Astrocyte (in vitro differentiated cells and primary cell): ENCODE data around the gene TGFB2. TPM values are rescaled to one million over a fixed set of nuclear protein-coding genes. Genes with fewer than 3 reads are reported as not detected.

ENCODE experiments used
- DNase-seq: peaks from one replicate; pipeline ENCODE4 v3.0.0-alpha.2; 2010; ENCODE audit warnings: low read depth
- FAIRE-seq: peaks from 2 replicates; lab custom pipeline; 2011; peaks lifted over from hg19 to GRCh38; lab: Jason Lieb, UNC
- H2AFZ ChIP-seq: 2 replicates; pipeline ENCODE4 v1.6.0; 2012; ENCODE audit warnings: low read depth, low read length, inconsistent platforms
- H3K27ac ChIP-seq: 2 replicates; pipeline ENCODE4 v1.5.1; 2011; ENCODE audit warnings: low read depth, low read length, inconsistent platforms
- H3K27me3 ChIP-seq: 2 replicates; pipeline ENCODE4 v1.6.0; 2011; ENCODE audit warnings: low read length, inconsistent platforms; ENCODE audit not compliant: insufficient read depth
- H3K36me3 ChIP-seq: 2 replicates; pipeline ENCODE4 v1.5.1; 2011; ENCODE audit warnings: low read length, inconsistent platforms; ENCODE audit not compliant: insufficient read depth
- H3K4me1 ChIP-seq: 2 replicates; pipeline ENCODE4 v1.5.1; 2011; ENCODE audit warnings: low read length, inconsistent platforms; ENCODE audit not compliant: insufficient read depth
- H3K4me2 ChIP-seq: 2 replicates; pipeline ENCODE4 v1.6.0; 2012; ENCODE audit warnings: low read length, inconsistent platforms
- H3K4me3 ChIP-seq: 2 replicates; pipeline ENCODE4 v1.5.1; 2011; ENCODE audit warnings: low read depth, mild to moderate bottlenecking, low read length, inconsistent platforms; ENCODE audit not compliant: insufficient read depth
- H3K79me2 ChIP-seq: 2 replicates; pipeline ENCODE4 v1.6.0; 2012; ENCODE audit warnings: mild to moderate bottlenecking, low read length, inconsistent platforms; ENCODE audit not compliant: insufficient read depth
- H3K9ac ChIP-seq: 2 replicates; pipeline ENCODE4 v1.6.0; 2012; ENCODE audit warnings: mild to moderate bottlenecking, low read length, inconsistent platforms
- H3K9me3 ChIP-seq: 2 replicates; pipeline ENCODE4 v1.5.1; 2012; ENCODE audit warnings: low read depth, mild to moderate bottlenecking, low read length, inconsistent platforms; ENCODE audit not compliant: insufficient read depth
- H4K20me1 ChIP-seq: 2 replicates; pipeline ENCODE4 v1.6.0; 2012; ENCODE audit warnings: low read length, inconsistent platforms; ENCODE audit not compliant: insufficient read depth
- H3K27ac Mint-ChIP-seq: one replicate; pipeline ENCODE4 v1.8.0; 2021; ENCODE audit warnings: mild to moderate bottlenecking, mixed read lengths; ENCODE audit not compliant: unreplicated experiment
- H3K27me3 Mint-ChIP-seq: one replicate; pipeline ENCODE4 v1.8.0; 2021; ENCODE audit warnings: low read depth, mixed read lengths; ENCODE audit not compliant: unreplicated experiment
- H3K36me3 Mint-ChIP-seq: one replicate; pipeline ENCODE4 v1.8.0; 2021; ENCODE audit warnings: low read depth, mixed read lengths; ENCODE audit not compliant: unreplicated experiment
- H3K4me1 Mint-ChIP-seq: one replicate; pipeline ENCODE4 v1.8.0; 2021; ENCODE audit warnings: low read depth, mixed read lengths; ENCODE audit not compliant: unreplicated experiment
- H3K4me3 Mint-ChIP-seq: one replicate; pipeline ENCODE4 v1.8.0; 2021; ENCODE audit warnings: mild to moderate bottlenecking, moderate library complexity, mixed read lengths; ENCODE audit not compliant: unreplicated experiment
- H3K9me3 Mint-ChIP-seq: one replicate; pipeline ENCODE4 v1.8.0; 2021; ENCODE audit warnings: mild to moderate bottlenecking, mixed read lengths; ENCODE audit not compliant: unreplicated experiment
- EZH2 ChIP-seq: IDR thresholded peaks from 2 replicates; pipeline ENCODE4 v1.6.1; 2012; ENCODE audit warnings: mild to moderate bottlenecking, low read length, inconsistent platforms; ENCODE audit not compliant: insufficient read depth
- total RNA-seq: library from RNA; stranded (reverse); gene quantifications from 2 replicates; pipeline ENCODE4 v1.2.1, GENCODE V29; 2021
- TF ChIP-seq, protein P1 (sequence below): IDR thresholded peaks from 2 replicates; pipeline ENCODE4 v1.5.1; 2011; ENCODE audit warnings: low read depth, mild to moderate bottlenecking, inconsistent platforms, low read length, moderate library complexity; ENCODE audit not compliant: insufficient read depth

Gene TGFB2
- total RNA-seq, 1 donor from 2014 or later: 330 TPM

DNA sequence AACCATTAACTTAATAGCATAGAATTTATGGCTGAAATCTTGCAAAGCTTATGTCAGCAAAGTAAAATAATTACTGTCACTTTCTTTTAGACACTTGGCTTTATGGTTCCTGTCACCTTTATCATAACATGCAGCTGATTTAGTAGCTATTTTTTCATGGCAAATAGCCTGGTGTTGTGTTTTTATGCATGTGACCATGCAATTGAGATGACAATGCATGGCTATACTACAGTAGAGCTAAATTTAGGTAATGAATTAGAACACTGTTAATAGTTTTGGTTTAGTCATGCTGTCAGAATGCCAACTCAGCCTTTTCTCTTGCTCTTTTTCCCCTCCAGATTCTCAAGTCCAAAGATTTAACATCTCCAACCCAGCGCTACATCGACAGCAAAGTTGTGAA is 88.6 kb downstream of the TGFB2 start:
- no peak overlapping the region for H3K9ac ChIP-seq
- H3K4me1 Mint-ChIP-seq: peaks cover 46% of the 10 kb centered on the region
- no peak overlapping the region for H2AFZ ChIP-seq
- H3K4me3 Mint-ChIP-seq: no peak overlapping the region
- peaks cover 10% of the 10 kb centered on the region for H4K20me1 ChIP-seq
- no peaks in the 10 kb centered on the region for H3K9me3 Mint-ChIP-seq
- TF ChIP-seq EZH2: no peak
- TF ChIP-seq, protein P1, sequence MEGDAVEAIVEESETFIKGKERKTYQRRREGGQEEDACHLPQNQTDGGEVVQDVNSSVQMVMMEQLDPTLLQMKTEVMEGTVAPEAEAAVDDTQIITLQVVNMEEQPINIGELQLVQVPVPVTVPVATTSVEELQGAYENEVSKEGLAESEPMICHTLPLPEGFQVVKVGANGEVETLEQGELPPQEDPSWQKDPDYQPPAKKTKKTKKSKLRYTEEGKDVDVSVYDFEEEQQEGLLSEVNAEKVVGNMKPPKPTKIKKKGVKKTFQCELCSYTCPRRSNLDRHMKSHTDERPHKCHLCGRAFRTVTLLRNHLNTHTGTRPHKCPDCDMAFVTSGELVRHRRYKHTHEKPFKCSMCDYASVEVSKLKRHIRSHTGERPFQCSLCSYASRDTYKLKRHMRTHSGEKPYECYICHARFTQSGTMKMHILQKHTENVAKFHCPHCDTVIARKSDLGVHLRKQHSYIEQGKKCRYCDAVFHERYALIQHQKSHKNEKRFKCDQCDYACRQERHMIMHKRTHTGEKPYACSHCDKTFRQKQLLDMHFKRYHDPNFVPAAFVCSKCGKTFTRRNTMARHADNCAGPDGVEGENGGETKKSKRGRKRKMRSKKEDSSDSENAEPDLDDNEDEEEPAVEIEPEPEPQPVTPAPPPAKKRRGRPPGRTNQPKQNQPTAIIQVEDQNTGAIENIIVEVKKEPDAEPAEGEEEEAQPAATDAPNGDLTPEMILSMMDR: no peak
- peaks cover 47% of the 10 kb centered on the region for H3K79me2 ChIP-seq
- no peaks in the 10 kb centered on the region for H3K27me3 Mint-ChIP-seq
- no peaks in the 10 kb centered on the region for H3K27me3 ChIP-seq
- no peak overlapping the region for H3K4me3 ChIP-seq
- no peak overlapping the region for H3K4me2 ChIP-seq
- H3K27ac ChIP-seq: no peak overlapping the region
- H3K36me3 Mint-ChIP-seq: peaks cover 26% of the 10 kb centered on the region
- H3K9me3 ChIP-seq: no peaks in the 10 kb centered on the region
- DNase-seq (peak; percentile 65), FAIRE-seq (peak; percentile 32)
- H3K36me3 ChIP-seq: peaks cover 39% of the 10 kb centered on the region
- peak overlapping the region; percentile 50 for H3K27ac Mint-ChIP-seq
- H3K4me1 ChIP-seq: peaks cover 4% of the 10 kb centered on the region

DNA sequence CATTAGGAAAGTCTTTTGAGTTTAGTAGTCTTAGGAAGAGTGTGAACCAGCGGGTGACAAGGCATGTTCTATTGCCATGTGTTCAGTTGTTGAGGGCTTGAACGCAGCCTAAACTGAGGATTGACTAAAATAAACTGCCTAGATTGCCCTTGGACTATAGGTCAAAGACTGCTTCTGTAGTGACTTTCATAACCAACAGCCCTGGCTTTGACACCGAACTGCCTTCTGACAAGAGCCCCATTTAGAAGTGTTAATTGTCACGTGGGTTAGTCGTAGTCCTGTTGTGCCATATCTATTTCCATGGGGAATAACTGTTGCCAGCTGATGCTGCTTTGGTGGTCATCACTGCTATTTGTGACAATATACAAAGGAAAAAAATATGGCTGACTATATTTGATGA is 90.4 kb downstream of the TGFB2 start:
- H3K27ac ChIP-seq: no peak overlapping the region
- Mint-ChIP-seq H3K27ac (no peak overlapping the region), H3K36me3 (peaks cover 29% of the 10 kb centered on the region), H3K4me3 (no peak overlapping the region), H3K27me3 (no peaks in the 10 kb centered on the region), H3K9me3 (no peaks in the 10 kb centered on the region), H3K4me1 (peaks cover 46% of the 10 kb centered on the region)
- no peak overlapping the region for H3K4me2 ChIP-seq
- no peak for TF ChIP-seq EZH2
- TF ChIP-seq, protein P1: no peak
- no peak overlapping the region for H3K4me3 ChIP-seq
- H3K9ac ChIP-seq: no peak overlapping the region
- H3K36me3 ChIP-seq: peaks cover 41% of the 10 kb centered on the region
- peaks cover under 1% of the 10 kb centered on the region for H3K4me1 ChIP-seq
- no peaks in the 10 kb centered on the region for H3K27me3 ChIP-seq
- H2AFZ ChIP-seq: no peak overlapping the region
- H3K9me3 ChIP-seq: no peaks in the 10 kb centered on the region
- FAIRE-seq (no peak), DNase-seq (no peak)
- H4K20me1 ChIP-seq: peaks cover 10% of the 10 kb centered on the region
- H3K79me2 ChIP-seq: peaks cover 32% of the 10 kb centered on the region

DNA sequence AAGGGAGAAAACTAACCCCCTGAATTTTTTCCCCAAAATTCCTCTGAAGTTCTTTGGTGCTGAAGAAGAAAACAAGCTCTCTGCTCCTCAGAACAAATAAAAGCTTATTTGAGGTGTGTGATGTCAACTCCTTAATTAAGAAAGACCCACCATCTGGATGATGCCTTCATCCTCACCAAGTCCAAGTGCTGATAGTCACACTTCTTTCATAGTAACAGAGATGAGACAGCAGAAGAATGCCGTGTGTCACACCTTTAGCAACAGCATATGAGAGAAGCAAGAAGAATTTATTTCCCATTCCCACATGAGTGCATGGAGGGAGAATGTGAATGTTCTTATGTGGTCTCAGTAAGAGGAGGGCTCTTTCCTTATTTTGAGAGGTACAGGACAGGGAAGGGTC is 91.2 kb downstream of the TGFB2 start:
- no peak overlapping the region for H2AFZ ChIP-seq
- H4K20me1 ChIP-seq: peaks cover 6% of the 10 kb centered on the region
- FAIRE-seq (no peak), DNase-seq (no peak)
- Mint-ChIP-seq H3K9me3 (no peaks in the 10 kb centered on the region), H3K4me1 (peaks cover 38% of the 10 kb centered on the region), H3K27me3 (no peaks in the 10 kb centered on the region), H3K27ac (peak overlapping the region; percentile 34), H3K36me3 (peaks cover 30% of the 10 kb centered on the region), H3K4me3 (no peak overlapping the region)
- H3K4me2 ChIP-seq: no peak overlapping the region
- no peak overlapping the region for H3K9ac ChIP-seq
- no peaks in the 10 kb centered on the region for H3K4me1 ChIP-seq
- peaks cover 48% of the 10 kb centered on the region for H3K36me3 ChIP-seq
- H3K4me3 ChIP-seq: no peak overlapping the region
- TF ChIP-seq, protein P1: no peak
- no peak for TF ChIP-seq EZH2
- peaks cover 24% of the 10 kb centered on the region for H3K79me2 ChIP-seq
- no peaks in the 10 kb centered on the region for H3K27me3 ChIP-seq
- H3K9me3 ChIP-seq: no peaks in the 10 kb centered on the region
- no peak overlapping the region for H3K27ac ChIP-seq
